IPS-NIHi11 (cell line): ENCODE data around the gene CTXND1.

Experiments used
- DNase-seq: peaks from one replicate; pipeline ENCODE4 v3.0.0; 2012; ENCODE audit warnings: mixed read lengths, low spot score

CTXND1 gene

GRCh38 chr15:80182611-80183261, 69.3 kb downstream of the CTXND1 start:
- no peak for DNase-seq

GRCh38 chr15:80180986-80181385, 71.0 kb downstream of the CTXND1 start:
- DNase-seq = no peak

- peak; percentile 23 for DNase-seq
Measured at GRCh38 chr15:80180468-80180867, 71.5 kb downstream of the CTXND1 start.

- no peak for DNase-seq
Measured at GRCh38 chr15:80179935-80180334, 72.1 kb downstream of the CTXND1 start.

GRCh38 chr15:80179025-80179759, 72.8 kb downstream of the CTXND1 start:
- DNase-seq = no peak

GRCh38 chr15:80177156-80177555, 74.9 kb downstream of the CTXND1 start:
- DNase-seq = no peak

- DNase-seq = no peak
Measured at GRCh38 chr15:80176443-80176842, 75.6 kb downstream of the CTXND1 start.

- DNase-seq = no peak
Measured at GRCh38 chr15:80175436-80175835, 76.6 kb downstream of the CTXND1 start.

- no peak for DNase-seq
Measured at GRCh38 chr15:80174017-80174746, 77.8 kb downstream of the CTXND1 start.

- peak; percentile 85 for DNase-seq
Measured at GRCh38 chr15:80173022-80173759, 78.8 kb downstream of the CTXND1 start.

GRCh38 chr15:80172401-80172800, 79.6 kb downstream of the CTXND1 start:
- no peak for DNase-seq

- DNase-seq = no peak
Measured at GRCh38 chr15:80171787-80172186, 80.2 kb downstream of the CTXND1 start.

GRCh38 chr15:80170596-80170995, 81.4 kb downstream of the CTXND1 start:
- DNase-seq = no peak

GRCh38 chr15:80169768-80170357, 82.2 kb downstream of the CTXND1 start:
- DNase-seq = no peak

- no peak for DNase-seq
Measured at GRCh38 chr15:80168421-80168820, 83.6 kb downstream of the CTXND1 start.

- DNase-seq = no peak
Measured at GRCh38 chr15:80167936-80168335, 84.1 kb downstream of the CTXND1 start.

- no peak for DNase-seq
Measured at GRCh38 chr15:80163897-80164296, 88.1 kb downstream of the CTXND1 start.

GRCh38 chr15:80163217-80163616, 88.8 kb downstream of the CTXND1 start:
- DNase-seq = no peak

- DNase-seq = no peak
Measured at GRCh38 chr15:80162059-80162554, 89.9 kb downstream of the CTXND1 start.

- no peak for DNase-seq
Measured at GRCh38 chr15:80161468-80162016, 90.5 kb downstream of the CTXND1 start.

GRCh38 chr15:80160570-80161156, 91.3 kb downstream of the CTXND1 start:
- DNase-seq = no peak
